HG03095 (cell line): ENCODE measurements around the gene EIF2AK2.

Experiments
- ATAC-seq: cut with Tn5 transposase; IDR thresholded peaks from one replicate; pipeline ENCODE4 v1.9.1; 2021; ENCODE audit warnings: moderate library complexity; ENCODE audit not compliant: unreplicated experiment

The EIF2AK2 gene

DNA sequence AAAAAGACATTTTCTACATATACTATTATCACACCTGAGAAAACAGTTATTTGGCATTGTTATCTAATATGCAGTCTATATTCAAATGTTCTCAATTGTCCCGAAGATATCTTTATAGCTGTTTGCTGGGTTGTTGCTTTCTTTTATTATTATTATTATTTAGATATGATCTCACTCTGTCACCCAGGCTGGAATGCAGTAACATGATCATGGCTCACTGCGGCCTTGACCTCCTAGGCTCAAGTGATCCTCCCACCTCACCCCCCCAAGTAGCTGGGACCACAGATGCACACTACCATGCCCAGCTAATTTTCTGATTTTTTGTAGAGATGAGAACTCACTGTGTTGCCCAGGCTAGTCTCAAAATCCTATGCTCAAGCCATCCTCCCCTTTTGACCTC lies 52.6 kb downstream of the EIF2AK2 start:
- ATAC-seq: no peak

GRCh38 chr2:37102588-37102987 lies 54.2 kb downstream of the EIF2AK2 start:
- no peak for ATAC-seq

DNA sequence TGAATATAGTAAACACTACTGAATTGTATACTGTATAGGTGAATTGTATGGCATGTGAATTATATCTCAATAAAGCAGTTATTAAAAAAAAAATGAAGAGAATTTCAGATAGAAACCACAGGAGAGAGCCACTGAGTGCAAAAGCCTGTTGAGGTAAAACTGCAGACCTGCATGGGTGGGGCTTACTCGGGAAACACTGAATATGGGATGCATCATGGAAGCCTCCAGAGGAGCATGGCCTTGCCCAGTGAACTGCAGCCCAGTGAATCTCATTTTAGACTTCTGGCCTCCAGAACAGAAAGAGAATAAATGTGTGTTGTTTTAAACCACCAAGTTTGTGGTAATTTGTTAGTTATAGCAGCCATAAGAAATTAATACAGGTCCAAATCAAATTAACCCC lies 56.7 kb downstream of the EIF2AK2 start:
- ATAC-seq: no peak

GRCh38 chr2:37098416-37099118 lies 58.2 kb downstream of the EIF2AK2 start:
- ATAC-seq: no peak

- no peak for ATAC-seq
Observed at GRCh38 chr2:37096568-37096967, 60.2 kb downstream of the EIF2AK2 start.

- peak; percentile 44 for ATAC-seq
Observed at GRCh38 chr2:37091873-37092272, 64.9 kb downstream of the EIF2AK2 start.

DNA sequence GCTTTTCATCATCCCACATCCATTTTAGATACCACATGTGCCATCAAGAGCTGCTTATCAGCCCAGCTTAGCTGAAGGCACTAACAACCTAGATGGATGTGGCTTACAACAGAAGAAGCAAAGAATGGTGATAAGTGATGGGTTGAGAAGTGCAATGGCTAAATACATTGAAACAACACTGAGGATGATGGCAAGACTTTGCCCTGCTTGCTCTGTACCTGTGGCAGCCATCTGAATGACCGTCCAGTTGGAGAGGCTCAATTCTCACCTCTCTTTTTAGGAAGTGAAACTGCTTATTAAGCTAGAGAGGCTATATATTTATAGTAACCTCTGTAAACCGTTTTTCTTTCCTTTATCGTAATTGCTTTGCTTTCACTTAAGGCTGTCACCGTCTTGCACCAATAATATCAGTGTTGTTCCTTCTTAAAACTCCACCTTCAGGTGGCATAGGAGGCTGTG lies 66.7 kb downstream of the EIF2AK2 start:
- peak; percentile 81 for ATAC-seq

DNA sequence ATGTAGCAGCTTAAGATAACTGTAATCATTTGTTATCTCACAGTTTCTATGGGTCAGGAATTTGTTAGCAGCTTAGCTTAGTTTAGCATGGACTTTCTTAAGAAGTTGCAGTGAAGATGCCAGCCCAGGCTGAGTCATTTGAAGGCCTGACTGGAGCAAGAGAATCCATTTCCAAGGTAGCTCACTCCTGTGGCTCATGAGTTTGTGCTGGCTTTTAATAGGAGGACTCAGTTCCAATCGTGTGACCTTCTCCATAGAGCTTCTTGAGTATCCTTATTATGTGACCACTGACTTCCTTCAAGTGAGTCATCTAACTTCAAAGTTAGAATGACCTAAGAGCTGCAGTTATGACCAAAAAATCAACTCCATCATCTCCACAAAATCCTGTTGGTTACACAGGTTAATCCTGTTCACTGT lies 71.0 kb downstream of the EIF2AK2 start:
- ATAC-seq: no peak

DNA sequence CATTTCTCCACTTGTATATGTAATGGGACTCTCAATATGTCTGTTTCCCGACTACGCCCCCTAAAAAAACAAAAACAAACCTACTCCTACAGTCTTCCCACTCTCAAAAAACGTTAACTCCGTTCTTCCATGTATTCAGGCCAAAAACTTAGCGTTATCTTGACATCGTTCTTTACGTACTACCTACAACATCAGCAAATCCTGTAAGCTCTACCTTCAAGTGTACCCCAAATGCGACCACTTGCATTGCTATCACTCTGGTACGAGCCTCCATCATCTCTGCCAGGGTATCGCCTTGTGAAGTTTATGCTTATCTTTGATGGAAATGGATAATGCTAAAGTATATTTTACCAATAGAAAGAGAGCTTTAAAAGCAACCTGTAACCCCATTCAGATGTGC lies 72.0 kb downstream of the EIF2AK2 start:
- no peak for ATAC-seq

- peak; percentile 77 for ATAC-seq
Observed at GRCh38 chr2:37083873-37084794, 72.6 kb downstream of the EIF2AK2 start, which contains the start of the genes GPATCH11 and HEATR5B. GPATCH11 (plus strand) TSS chr2:37084518; CDS start chr2:37088382, 3,864 bp downstream. HEATR5B (minus strand) TSS chr2:37084372; CDS start chr2:37083414, 958 bp downstream.

DNA sequence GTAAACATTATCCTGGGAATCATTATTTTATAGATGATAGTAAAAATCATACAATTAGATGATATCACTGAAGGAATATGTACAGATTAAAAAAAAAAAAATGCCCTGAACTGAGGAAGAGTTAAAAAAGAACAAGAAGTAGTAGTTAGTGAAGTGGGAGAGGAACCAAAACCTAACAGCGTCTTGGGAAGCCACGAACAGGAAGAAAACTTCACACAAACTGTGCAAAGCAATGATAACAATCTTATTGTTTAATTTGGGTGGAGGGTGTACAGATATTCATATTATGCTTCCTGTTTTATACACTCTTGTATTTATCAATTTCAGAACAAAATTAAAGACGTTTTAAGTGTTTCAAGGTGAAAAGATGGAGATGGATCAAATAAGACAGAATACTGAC lies 76.1 kb downstream of the EIF2AK2 start:
- ATAC-seq: no peak

- no peak for ATAC-seq
Observed at GRCh38 chr2:37080266-37080665, 76.5 kb downstream of the EIF2AK2 start.

DNA sequence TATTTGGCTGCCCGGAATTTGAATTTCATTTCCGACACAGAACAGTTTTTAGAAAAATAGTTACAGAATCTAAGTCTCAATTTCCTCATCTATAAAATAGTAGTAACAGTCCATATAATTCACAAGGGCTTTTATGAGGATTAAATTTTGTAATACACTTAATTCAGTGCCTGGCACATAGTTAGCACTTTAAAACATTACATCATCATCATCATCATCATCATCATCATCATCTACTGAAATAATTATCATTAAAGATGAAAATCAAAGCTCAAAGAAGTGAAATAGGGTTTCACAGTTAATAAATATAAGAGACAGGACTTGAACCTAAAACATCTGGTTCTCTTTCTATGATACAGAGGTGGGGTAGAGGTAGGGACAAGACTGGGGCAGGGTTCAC lies 85.8 kb downstream of the EIF2AK2 start:
- ATAC-seq: no peak

DNA sequence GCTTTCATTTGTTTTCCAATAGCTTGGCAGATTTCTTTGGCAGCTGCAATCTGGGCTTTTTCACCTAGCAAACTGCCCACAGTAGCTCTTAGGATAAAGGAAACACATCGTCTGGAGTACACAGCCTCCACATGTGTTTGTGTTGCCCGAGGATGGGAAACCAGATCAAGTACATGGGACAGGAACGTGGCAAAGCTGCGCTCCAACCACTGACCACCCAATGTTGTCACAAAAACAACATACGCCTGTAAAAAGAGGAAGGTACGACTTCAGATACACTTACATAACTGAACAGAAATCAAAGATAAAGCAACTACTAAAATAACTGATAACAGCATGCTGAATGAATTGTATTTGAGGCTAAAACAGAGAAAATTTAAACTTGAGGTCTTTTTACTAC lies 88.1 kb downstream of the EIF2AK2 start:
- no peak for ATAC-seq

- ATAC-seq: no peak
Observed at GRCh38 chr2:37061776-37062175, 95.0 kb downstream of the EIF2AK2 start.

DNA sequence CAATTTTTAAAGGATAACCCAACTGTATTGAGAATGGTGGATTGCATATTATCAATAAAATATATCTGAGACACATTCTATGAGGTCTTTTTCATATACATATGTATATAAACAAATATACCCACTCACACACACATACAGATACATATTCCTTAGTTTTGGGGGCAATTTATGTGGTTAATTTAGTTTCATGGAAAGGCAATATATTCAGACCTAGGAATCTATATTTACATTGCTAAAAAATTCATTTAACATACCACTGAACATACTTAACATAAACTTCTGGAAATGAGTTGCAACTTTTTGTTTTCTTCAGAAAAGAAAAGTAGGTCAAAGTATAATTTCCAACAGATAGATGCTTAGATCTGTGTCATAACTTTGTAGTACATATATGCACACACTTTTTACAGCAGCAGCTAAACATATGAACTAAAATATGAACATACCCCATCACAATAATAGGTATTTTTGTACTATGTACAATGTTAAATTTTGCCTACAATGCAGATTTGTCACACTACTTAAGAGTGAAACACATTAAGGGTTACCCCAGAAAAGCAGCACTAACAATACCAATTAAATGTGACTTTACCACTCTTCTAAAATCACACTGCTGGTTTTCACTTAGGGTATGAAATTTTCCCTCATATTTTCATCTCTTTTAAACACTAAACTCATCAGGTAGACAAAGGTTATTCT lies 95.6 kb downstream of the EIF2AK2 start:
- no peak for ATAC-seq

GRCh38 chr2:37060446-37060845 lies 96.3 kb downstream of the EIF2AK2 start:
- no peak for ATAC-seq

DNA sequence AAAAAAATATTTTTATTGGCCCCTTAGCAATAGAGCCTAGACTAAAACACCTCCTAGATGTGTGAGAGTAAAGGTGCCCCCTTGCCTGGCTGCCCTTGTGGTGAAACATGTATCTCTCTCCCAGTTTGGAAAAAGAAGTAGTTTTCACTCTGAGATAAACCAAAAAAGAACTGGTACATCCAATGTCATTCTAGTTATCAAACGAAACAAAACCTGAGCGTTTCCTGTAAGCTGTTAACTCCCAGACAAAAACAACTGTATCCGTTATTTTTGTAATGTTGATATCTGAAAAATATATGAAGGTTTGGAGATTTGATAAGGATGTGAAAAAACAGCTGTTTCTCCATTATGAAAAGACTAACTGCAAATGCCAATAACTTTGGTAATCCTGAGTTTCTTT lies 96.9 kb downstream of the EIF2AK2 start:
- no peak for ATAC-seq

DNA sequence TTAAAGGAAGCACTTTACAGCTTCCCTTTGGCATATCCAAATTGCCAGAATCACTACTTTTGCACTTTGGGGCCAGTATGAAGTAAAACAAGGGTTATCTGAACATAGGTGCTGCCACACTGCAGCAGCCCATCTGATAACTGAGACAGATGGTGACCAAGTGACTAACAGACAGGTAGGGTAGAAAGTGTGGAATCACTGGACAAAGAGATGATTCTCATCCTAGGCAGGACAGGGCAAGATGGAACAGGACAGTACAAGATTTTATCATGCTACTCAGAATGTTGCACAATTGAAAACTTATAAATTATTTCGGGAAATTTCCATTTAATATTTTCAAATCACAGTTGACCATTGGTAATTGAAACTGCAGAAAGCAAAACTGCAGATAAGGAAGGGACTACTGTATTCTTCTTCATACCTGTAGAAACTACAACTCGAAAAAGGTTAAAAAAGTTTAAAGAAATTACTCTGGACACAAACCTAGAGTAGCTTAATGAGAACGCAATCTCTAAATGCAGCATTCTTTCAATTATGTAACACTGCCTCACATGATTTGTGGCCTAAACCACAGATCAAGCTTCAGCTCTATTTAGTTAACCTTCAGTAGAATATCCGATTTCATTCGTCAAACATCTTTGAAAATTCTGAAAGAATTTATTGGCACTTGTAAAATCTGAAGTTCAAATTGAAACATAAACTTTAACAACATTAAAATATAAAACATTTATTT lies 104.0 kb downstream of the EIF2AK2 start:
- no peak for ATAC-seq
